DND-41 (cell line): Measurements from ENCODE around the gene PRDM8.

Experiments
- EZH2 ChIP-seq: IDR thresholded peaks from 3 replicates; pipeline ENCODE4 v1.6.1; 2012; ENCODE audit warnings: borderline replicate concordance, low read depth, mild to moderate bottlenecking, moderate library complexity, low read length, inconsistent platforms; ENCODE audit not compliant: severe bottlenecking
- TF ChIP-seq, protein P1 (sequence below): IDR thresholded peaks from 2 replicates; pipeline ENCODE4 v1.5.1; 2012; ENCODE audit warnings: borderline replicate concordance, low read length, moderate library complexity, mild to moderate bottlenecking; ENCODE audit not compliant: poor library complexity, severe bottlenecking; ENCODE audit errors: extremely low read depth

- TF ChIP-seq, protein P1, sequence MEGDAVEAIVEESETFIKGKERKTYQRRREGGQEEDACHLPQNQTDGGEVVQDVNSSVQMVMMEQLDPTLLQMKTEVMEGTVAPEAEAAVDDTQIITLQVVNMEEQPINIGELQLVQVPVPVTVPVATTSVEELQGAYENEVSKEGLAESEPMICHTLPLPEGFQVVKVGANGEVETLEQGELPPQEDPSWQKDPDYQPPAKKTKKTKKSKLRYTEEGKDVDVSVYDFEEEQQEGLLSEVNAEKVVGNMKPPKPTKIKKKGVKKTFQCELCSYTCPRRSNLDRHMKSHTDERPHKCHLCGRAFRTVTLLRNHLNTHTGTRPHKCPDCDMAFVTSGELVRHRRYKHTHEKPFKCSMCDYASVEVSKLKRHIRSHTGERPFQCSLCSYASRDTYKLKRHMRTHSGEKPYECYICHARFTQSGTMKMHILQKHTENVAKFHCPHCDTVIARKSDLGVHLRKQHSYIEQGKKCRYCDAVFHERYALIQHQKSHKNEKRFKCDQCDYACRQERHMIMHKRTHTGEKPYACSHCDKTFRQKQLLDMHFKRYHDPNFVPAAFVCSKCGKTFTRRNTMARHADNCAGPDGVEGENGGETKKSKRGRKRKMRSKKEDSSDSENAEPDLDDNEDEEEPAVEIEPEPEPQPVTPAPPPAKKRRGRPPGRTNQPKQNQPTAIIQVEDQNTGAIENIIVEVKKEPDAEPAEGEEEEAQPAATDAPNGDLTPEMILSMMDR: no peak
- no peak for TF ChIP-seq EZH2
These were observed 1.7 kb upstream of the PRDM8 start for GRCh38 chr4:80195441-80196140.
